CD14-positive monocyte (primary cell): ENCODE results near the gene CTDNEP1. TPM values are rescaled to one million over a fixed set of nuclear protein-coding genes. Genes with fewer than 3 reads are reported as not detected.
A peak's percentile ranks its signal among the peaks of the same experiment; 100 is the strongest.

Source experiments
- DNase-seq, 3 donors: peaks; one replicate each; pipeline ENCODE4 v3.0.0-alpha.2; 2011 to 2022
- H2AFZ ChIP-seq: 2 replicates; pipeline ENCODE4 v1.6.0; 2012; ENCODE audit warnings: mild to moderate bottlenecking, low read depth, low read length, inconsistent platforms; ENCODE audit not compliant: insufficient read depth, poor library complexity, severe bottlenecking
- H3K27ac ChIP-seq, 2 donors: 1 replicate in 1 of 2; 2 replicates in 1 of 2; pipeline ENCODE4 v1.5.1; 2012 to 2013; ENCODE audit warnings: low read length in 2 of 2, control low read depth in 1 of 2, inconsistent platforms in 1 of 2, low read depth in 1 of 2, mild to moderate bottlenecking in 1 of 2
- H3K27me3 ChIP-seq, 2 donors: one replicate each; pipeline versions ENCODE4 v1.6.0 to v1.6.1; 2011 to 2013; ENCODE audit warnings: low read length in 2 of 2; ENCODE audit not compliant: control insufficient read depth in 2 of 2, insufficient read depth in 2 of 2
- H3K36me3 ChIP-seq, 2 donors: replicated peaks in 1 of 2; 1 replicate in 1 of 2; 2 replicates in 1 of 2; pipeline versions ENCODE4 v1.5.1 to v1.6.1; 2012 to 2013; ENCODE audit warnings: low read length in 2 of 2, control low read depth in 1 of 2, inconsistent platforms in 1 of 2, mild to moderate bottlenecking in 1 of 2; ENCODE audit not compliant: insufficient read depth in 2 of 2, control insufficient read depth in 1 of 2
- H3K4me1 ChIP-seq, 2 donors: 1 replicate in 1 of 2; 2 replicates in 1 of 2; pipeline versions ENCODE4 v1.5.1 to v1.6.1; 2012 to 2013; ENCODE audit warnings: low read length in 2 of 2, control low read depth in 1 of 2, inconsistent platforms in 1 of 2, mild to moderate bottlenecking in 1 of 2, moderate library complexity in 1 of 2; ENCODE audit not compliant: insufficient read depth in 2 of 2, control insufficient read depth in 1 of 2
- H3K4me2 ChIP-seq: replicated peaks from 2 replicates; pipeline ENCODE3; 2012; ENCODE audit warnings: low read length, moderate library complexity, mild to moderate bottlenecking; ENCODE audit not compliant: poor library complexity, severe bottlenecking; ENCODE audit errors: extremely low read depth
- H3K4me3 ChIP-seq, 3 experiments: fragments of 200-600 bp in 1 of 3; sonication (generic) in 1 of 3; replicated peaks in 1 of 3; 1 replicate in 2 of 3; 2 replicates in 1 of 3; pipeline ENCODE4 v1.5.1; 2011 to 2013; ENCODE audit warnings: low read length in 3 of 3, mild to moderate bottlenecking in 3 of 3, control low read depth in 2 of 3, low read depth in 2 of 3, inconsistent platforms in 1 of 3, moderate library complexity in 1 of 3
- H3K79me2 ChIP-seq: 2 replicates; pipeline ENCODE4 v1.6.0; 2012; ENCODE audit warnings: mild to moderate bottlenecking, control low read depth, inconsistent platforms, low read length, moderate library complexity; ENCODE audit not compliant: insufficient read depth
- H3K9ac ChIP-seq: 2 replicates; pipeline ENCODE4 v1.6.0; 2017; ENCODE audit warnings: low read length, mild to moderate bottlenecking; ENCODE audit not compliant: insufficient read depth, poor library complexity, severe bottlenecking
- H3K9me3 ChIP-seq, 2 donors: replicated peaks in 1 of 2; 1 replicate in 1 of 2; 2 replicates in 1 of 2; pipeline versions ENCODE4 v1.5.1 to v1.6.1; 2012 to 2013; ENCODE audit warnings: low read length in 2 of 2, control low read depth in 1 of 2; ENCODE audit not compliant: control insufficient read depth in 1 of 2, insufficient read depth in 1 of 2
- H4K20me1 ChIP-seq: 2 replicates; pipeline ENCODE4 v1.6.0; 2012; ENCODE audit warnings: mild to moderate bottlenecking, low read length, control low read depth, moderate library complexity; ENCODE audit not compliant: insufficient read depth
- H3K27ac Mint-ChIP-seq, 7 donors: one replicate each; pipeline ENCODE4 v1.8.0; 2020; ENCODE audit warnings: mild to moderate bottlenecking in 7 of 7, mixed read lengths in 7 of 7, moderate library complexity in 6 of 7, inconsistent platforms in 2 of 7
- H3K27me3 Mint-ChIP-seq, 3 donors: one replicate each; pipeline ENCODE4 v1.8.0; 2021 to 2022; ENCODE audit warnings: low read depth in 3 of 3, mild to moderate bottlenecking in 3 of 3, mixed read lengths in 3 of 3, moderate library complexity in 3 of 3, inconsistent platforms in 1 of 3
- H3K36me3 Mint-ChIP-seq, 2 donors: one replicate each; pipeline ENCODE4 v1.8.0; 2020; ENCODE audit warnings: mixed read lengths in 2 of 2, inconsistent platforms in 1 of 2, mild to moderate bottlenecking in 1 of 2
- H3K4me1 Mint-ChIP-seq: one replicate; pipeline ENCODE4 v1.8.0; 2020; ENCODE audit warnings: mild to moderate bottlenecking, mixed read lengths
- H3K4me3 Mint-ChIP-seq, 2 donors: one replicate each; pipeline ENCODE4 v1.8.0; 2020; ENCODE audit warnings: mild to moderate bottlenecking in 2 of 2, mixed read lengths in 2 of 2, moderate library complexity in 1 of 2
- H3K9me3 Mint-ChIP-seq, 7 donors: one replicate each; pipeline ENCODE4 v1.8.0; 2020 to 2022; ENCODE audit warnings: mixed read lengths in 7 of 7, mild to moderate bottlenecking in 6 of 7, moderate library complexity in 6 of 7, inconsistent platforms in 2 of 7
- CTCF ChIP-seq: fragments of 200-600 bp; IDR thresholded peaks from one replicate; pipeline ENCODE4 v1.8.0; 2022; ENCODE audit warnings: antibody characterized with exemption, mild to moderate bottlenecking
- WGBS: methylation state at CpG from one replicate; pipeline ENCODE4 v1.1.5; 2013; ENCODE audit warnings: missing lambda C conversion rate; ENCODE audit not compliant: insufficient coverage; 5-methylcytosine and 5-hydroxymethylcytosine counted together
- intact Hi-C, 2 donors: fragments of 100-400 bp; cut with micrococcal nuclease; formaldehyde crosslinking; loops; one replicate each; pipeline versions ENCODE4 v1.15.0 to v1.15.1; 2023
- polyA plus RNA-seq, 3 donors: library from polyadenylated mRNA; depleted of rRNA in 1 of 3; unstranded in 2 of 3; stranded (reverse) in 1 of 3; fragments of 300-500 nt in 2 of 3; fragments of >200 nt in 1 of 3; fragmentation: Illumina TruSeq in 2 of 3; gene quantifications; 1 replicate in 2 of 3; 2 replicates in 1 of 3; pipeline ENCODE4 v1.2.3, GENCODE V29; 2012 to 2021

CTDNEP1 gene
- polyA plus RNA-seq, 3 donors = 29.5 to 198 (median 38.3) TPM

GRCh38 chr17:7234083-7234951 lies 17.2 kb downstream of the CTDNEP1 start, which contains the start of gene DVL2:
Gene DVL2 (minus strand): TSS chr17:7234517. CDS start chr17:7234262, 255 bp downstream.
- intact Hi-C loops = loop anchor here in 1 of 2 donors (2.0 to 10.0 kb wide), 2 partner anchors 20 to 250 kb away; partner anchors contain the start of genes POLR2A and SLC35G6
- no peak for TF ChIP-seq CTCF
- Histone ChIP-seq H3K9ac (peak within 1 kb of the TSS; percentile 78), H3K9me3 (no peaks in the 10 kb centered on the region), H3K36me3 (peaks cover 29 to 36% of the 10 kb centered on the region in 2 donors), H3K27me3 (no peaks in the 10 kb centered on the region), H4K20me1 (peaks cover 37% of the 10 kb centered on the region), H3K27ac (peak within 1 kb of the TSS; percentile 50 to 76), H2AFZ (peak within 1 kb of the TSS; percentile 87), H3K4me3 (peak within 1 kb of the TSS; percentile 81 to 90 (median 86)), H3K4me1 (peaks cover 50 to 60% of the 10 kb centered on the region in 2 donors), H3K79me2 (peaks cover 75% of the 10 kb centered on the region), H3K4me2 (peak within 1 kb of the TSS; percentile 79)
- Mint-ChIP-seq H3K27ac (peak within 1 kb of the TSS; percentile 76 to 92 (median 86)), H3K27me3 (peaks cover 0 to 2% (median 0%) of the 10 kb centered on the region in 3 donors), H3K4me1 (peaks cover 54% of the 10 kb centered on the region), H3K36me3 (peaks cover 36 to 41% of the 10 kb centered on the region in 2 donors), H3K4me3 (peak within 1 kb of the TSS; percentile 90 to 94), H3K9me3 (peaks cover 0 to 1% (median 0%) of the 10 kb centered on the region in 7 donors)
- peak; percentile 92 to 93 (median 93) for DNase-seq
- WGBS = 0% methylated on average over 63 of the region's 72 CpGs

- Histone ChIP-seq H3K79me2 (peaks cover 69% of the 10 kb centered on the region), H4K20me1 (peaks cover 37% of the 10 kb centered on the region), H2AFZ (peak overlapping the region; percentile 87), H3K27me3 (no peaks in the 10 kb centered on the region), H3K9me3 (no peaks in the 10 kb centered on the region), H3K36me3 (peaks cover 35 to 43% of the 10 kb centered on the region in 2 donors), H3K27ac (peak overlapping the region; percentile 50 to 76), H3K4me2 (peak overlapping the region; percentile 79), H3K9ac (peak overlapping the region; percentile 78), H3K4me3 (peak overlapping the region; percentile 81 to 90 (median 86)), H3K4me1 (peaks cover 50 to 60% of the 10 kb centered on the region in 2 donors)
- intact Hi-C loops = loop anchor here in 1 of 2 donors (2.0 to 10.0 kb wide), 2 partner anchors 19 to 251 kb away; partner anchors contain the start of genes POLR2A and SLC35G6
- Mint-ChIP-seq H3K27ac (peak overlapping the region in 6 of 7 donors; percentile 57 to 92 (median 86)), H3K4me1 (peaks cover 54% of the 10 kb centered on the region), H3K4me3 (peak overlapping the region; percentile 90 to 94), H3K9me3 (peaks cover 0 to 1% (median 0%) of the 10 kb centered on the region in 7 donors), H3K27me3 (peaks cover 0 to 2% (median 0%) of the 10 kb centered on the region in 3 donors), H3K36me3 (peaks cover 42 to 47% of the 10 kb centered on the region in 2 donors)
- TF ChIP-seq CTCF = no peak
- no peak for DNase-seq
- WGBS = 0% methylated on average over 8 of the region's 9 CpGs
These were observed 17.8 kb downstream of the CTDNEP1 start for GRCh38 chr17:7233701-7234082.
